Measurements from ENCODE around the gene FBXO27. TPM values are rescaled to one million over a fixed set of nuclear protein-coding genes. Genes with fewer than 3 reads are reported as not detected.

Gene FBXO27
- total RNA-seq (2022) = 0.28 TPM in 1 of 2 replicates, not detected in the other
- Bru-seq, nascent RNA = not detected
- BruChase-seq, experiment 1, labeled RNA remaining after a 6-hour chase = percentile 8 among the genes with signal in this experiment
- BruChase-seq, experiment 2, labeled RNA remaining after a 2-hour chase = not detected
- long read RNA-seq = 0 reads

- POLR2A ChIA-PET = interaction anchor here (1.3 to 1.5 kb wide), 2 partner anchors 39 to 102 kb away, joined by 3 read pairs; partner anchors contain the start of genes MRPS12 and SARS2
- no peak for DNase-seq (ENCODE audit: unreplicated experiment)
Observed at GRCh38 chr19:39032063-39032918, at the start of gene FBXO27. Gene FBXO27 (minus strand): TSS chr19:39032549. CDS start chr19:39032227, 322 bp downstream.

GRCh38 chr19:39080431-39080830 is 48.1 kb upstream of the FBXO27 start:
- no peak for TF ChIP-seq CTCF (IDR thresholded peaks at IDR 0.05; ENCODE audit: unreplicated experiment)
- intact Hi-C loops (cut with micrococcal nuclease) = no loop called here
- Mint-ChIP-seq H3K9me3 (ENCODE audit: unreplicated experiment) (no peaks in the 10 kb centered on the region), H3K27ac (ENCODE audit: low read depth, unreplicated experiment) (no peak overlapping the region), H3K36me3 (ENCODE audit: insufficient read depth, unreplicated experiment) (no peaks in the 10 kb centered on the region), H3K27me3 (ENCODE audit: insufficient read depth, unreplicated experiment) (peaks cover 12% of the 10 kb centered on the region), H3K4me1 (ENCODE audit: insufficient read depth, unreplicated experiment) (peaks cover 16% of the 10 kb centered on the region), H3K4me3 (ENCODE audit: unreplicated experiment) (no peak overlapping the region)
- ChIA-PET POLR2A (no interaction called here), CTCF (no interaction called here)
- DNase-seq (ENCODE audit: unreplicated experiment) = peak; percentile 5
- BruUV-seq (replicated peaks) = no TSS peak

More at GRCh38 chr19:39032063-39032918, at the start of gene FBXO27:
- Mint-ChIP-seq H3K36me3 (ENCODE audit: insufficient read depth, unreplicated experiment) (no peaks in the 10 kb centered on the region), H3K4me3 (ENCODE audit: unreplicated experiment) (peak within 1 kb of the TSS; percentile 75), H3K4me1 (ENCODE audit: insufficient read depth, unreplicated experiment) (no peaks in the 10 kb centered on the region), H3K27ac (ENCODE audit: low read depth, unreplicated experiment) (no peak within 1 kb of the TSS), H3K27me3 (ENCODE audit: insufficient read depth, unreplicated experiment) (no peaks in the 10 kb centered on the region), H3K9me3 (ENCODE audit: unreplicated experiment) (no peaks in the 10 kb centered on the region)
- CTCF ChIA-PET = interaction anchor here (0.6 to 0.7 kb wide), 3 partner anchors 21 to 118 kb away, joined by 3 read pairs; no protein-coding TSS in a partner anchor
- TF ChIP-seq CTCF (IDR thresholded peaks at IDR 0.05; ENCODE audit: unreplicated experiment) = no peak
- no TSS peak for BruUV-seq (replicated peaks)
- intact Hi-C loops (cut with micrococcal nuclease) = no loop called here

- intact Hi-C loops (cut with micrococcal nuclease) = no loop called here
- Mint-ChIP-seq H3K4me3 (ENCODE audit: unreplicated experiment) (no peak overlapping the region), H3K9me3 (ENCODE audit: unreplicated experiment) (no peaks in the 10 kb centered on the region), H3K36me3 (ENCODE audit: insufficient read depth, unreplicated experiment) (no peaks in the 10 kb centered on the region), H3K27ac (ENCODE audit: low read depth, unreplicated experiment) (peak overlapping the region; percentile 79), H3K4me1 (ENCODE audit: insufficient read depth, unreplicated experiment) (peaks cover 24% of the 10 kb centered on the region), H3K27me3 (ENCODE audit: insufficient read depth, unreplicated experiment) (no peaks in the 10 kb centered on the region)
- ChIA-PET POLR2A (interaction anchor here (0.6 to 1.7 kb wide), 4 partner anchors 15 to 367 kb away, joined by 3 to 5 read pairs (median 4); partner anchors contain the start of gene SUPT5H), CTCF (interaction anchor here (0.6 to 1.7 kb wide), 3 partner anchors 15 to 32 kb away, joined by 3 to 8 read pairs (median 4); no protein-coding TSS in a partner anchor)
- BruUV-seq (replicated peaks) = no TSS peak
- no peak for TF ChIP-seq CTCF (IDR thresholded peaks at IDR 0.05; ENCODE audit: unreplicated experiment)
- peak; percentile 96 for DNase-seq (ENCODE audit: unreplicated experiment)
Observed at GRCh38 chr19:39078436-39079200, 46.3 kb upstream of the FBXO27 start.
